ENCODE measurements around the gene GLOD4. TPM values are rescaled to one million over a fixed set of nuclear protein-coding genes. Genes with fewer than 3 reads are reported as not detected.

Gene GLOD4
- total RNA-seq, 2 donors from 2014 or later = 67.7 to 76.2 TPM

DNA sequence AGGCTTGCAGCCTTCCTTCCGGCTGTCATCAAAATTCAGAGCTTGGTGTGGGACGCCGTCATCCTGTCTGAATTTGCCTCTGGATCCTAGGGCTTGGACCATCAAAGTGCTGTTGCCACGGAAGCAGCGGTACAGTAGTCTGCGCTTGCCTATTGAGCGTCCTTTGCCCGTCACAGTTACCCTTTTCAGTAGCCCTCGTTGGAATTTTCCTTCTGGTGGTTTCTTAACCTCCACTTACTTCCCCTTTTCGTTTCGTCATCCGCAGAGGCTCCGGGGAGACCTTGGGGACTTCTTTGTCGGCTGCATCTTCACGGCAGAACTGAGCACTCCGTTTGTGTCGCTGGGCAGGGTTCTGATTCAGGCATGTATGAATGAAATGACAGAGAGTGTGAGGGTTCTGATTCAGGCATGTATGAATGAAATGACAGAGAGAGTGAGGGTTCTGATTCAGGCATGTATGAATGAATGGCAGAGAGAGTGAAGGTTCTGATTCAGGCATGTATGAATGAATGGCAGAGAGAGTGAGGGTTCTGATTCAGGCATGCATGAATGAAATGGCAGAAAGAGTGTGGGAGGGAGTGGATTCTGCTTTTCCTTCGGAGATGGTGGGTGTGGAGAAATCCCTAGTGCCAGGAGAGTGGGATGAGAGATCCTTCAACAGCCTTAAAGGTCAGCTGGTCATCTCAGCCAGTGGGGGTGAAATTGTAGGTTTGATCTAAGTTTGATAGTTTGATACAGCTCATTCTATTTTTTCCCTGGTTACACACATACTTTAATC, 41.7 kb downstream of the GLOD4 start:
- Mint-ChIP-seq H3K4me3 (peak overlapping the region; percentile 1 to 41), H3K27me3 (ENCODE audit: low read depth) (no peaks in the 10 kb centered on the region), H3K4me1 (ENCODE audit: low read depth) (peaks cover 15% of the 10 kb centered on the region), H3K27ac (no peak overlapping the region), H3K9me3 (no peaks in the 10 kb centered on the region), H3K36me3 (ENCODE audit: insufficient read depth in 2 of 2) (peaks cover 4 to 14% of the 10 kb centered on the region in 2 donors)
- DNase-seq = peak; percentile 58 to 64
- ATAC-seq (replicated peaks in 1 of 2) = peak; percentile 93

GRCh38 chr17:737561-738113, 44.4 kb downstream of the GLOD4 start:
- H3K4me1 Mint-ChIP-seq (ENCODE audit: low read depth) = peaks cover 30% of the 10 kb centered on the region
- no peak overlapping the region for H3K4me3 Mint-ChIP-seq
- H3K36me3 Mint-ChIP-seq (ENCODE audit: insufficient read depth in 2 of 2) = peaks cover 6 to 8% of the 10 kb centered on the region in 2 donors
- DNase-seq (no peak), ATAC-seq (replicated peaks in 1 of 2) (no peak)
- no peak overlapping the region for H3K27ac Mint-ChIP-seq
- H3K9me3 Mint-ChIP-seq = no peaks in the 10 kb centered on the region
- no peaks in the 10 kb centered on the region for H3K27me3 Mint-ChIP-seq (ENCODE audit: low read depth)

DNA sequence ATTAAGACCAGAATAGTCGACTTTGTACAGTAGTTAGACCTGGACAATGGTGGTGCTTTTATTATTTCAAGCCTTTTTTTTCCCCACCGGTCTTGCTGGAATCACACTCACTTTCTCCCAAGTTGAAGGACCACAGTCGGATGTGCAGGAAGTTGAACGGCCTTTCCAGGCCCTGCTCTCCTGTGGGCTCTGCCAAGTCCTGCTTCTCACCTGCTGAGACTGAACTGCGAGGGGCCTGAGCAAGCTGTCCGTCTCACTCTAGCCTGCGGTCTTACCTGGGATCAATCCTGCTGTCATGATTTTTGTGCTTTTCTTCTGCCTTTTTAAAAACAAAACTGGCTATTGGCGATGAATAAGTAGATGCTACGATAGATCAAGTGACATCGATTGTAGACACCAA, 48.3 kb downstream of the GLOD4 start:
- peak overlapping the region; percentile 55 for H3K27ac Mint-ChIP-seq
- H3K4me1 Mint-ChIP-seq (ENCODE audit: low read depth) = peaks cover 15% of the 10 kb centered on the region
- H3K9me3 Mint-ChIP-seq = no peaks in the 10 kb centered on the region
- no peak for DNase-seq
- peaks cover 2 to 6% of the 10 kb centered on the region in 2 donors for H3K36me3 Mint-ChIP-seq (ENCODE audit: insufficient read depth in 2 of 2)
- ATAC-seq (replicated peaks in 1 of 2) = no peak
- peak overlapping the region; percentile 82 to 92 for H3K4me3 Mint-ChIP-seq
- H3K27me3 Mint-ChIP-seq (ENCODE audit: low read depth) = peaks cover 6% of the 10 kb centered on the region

DNA sequence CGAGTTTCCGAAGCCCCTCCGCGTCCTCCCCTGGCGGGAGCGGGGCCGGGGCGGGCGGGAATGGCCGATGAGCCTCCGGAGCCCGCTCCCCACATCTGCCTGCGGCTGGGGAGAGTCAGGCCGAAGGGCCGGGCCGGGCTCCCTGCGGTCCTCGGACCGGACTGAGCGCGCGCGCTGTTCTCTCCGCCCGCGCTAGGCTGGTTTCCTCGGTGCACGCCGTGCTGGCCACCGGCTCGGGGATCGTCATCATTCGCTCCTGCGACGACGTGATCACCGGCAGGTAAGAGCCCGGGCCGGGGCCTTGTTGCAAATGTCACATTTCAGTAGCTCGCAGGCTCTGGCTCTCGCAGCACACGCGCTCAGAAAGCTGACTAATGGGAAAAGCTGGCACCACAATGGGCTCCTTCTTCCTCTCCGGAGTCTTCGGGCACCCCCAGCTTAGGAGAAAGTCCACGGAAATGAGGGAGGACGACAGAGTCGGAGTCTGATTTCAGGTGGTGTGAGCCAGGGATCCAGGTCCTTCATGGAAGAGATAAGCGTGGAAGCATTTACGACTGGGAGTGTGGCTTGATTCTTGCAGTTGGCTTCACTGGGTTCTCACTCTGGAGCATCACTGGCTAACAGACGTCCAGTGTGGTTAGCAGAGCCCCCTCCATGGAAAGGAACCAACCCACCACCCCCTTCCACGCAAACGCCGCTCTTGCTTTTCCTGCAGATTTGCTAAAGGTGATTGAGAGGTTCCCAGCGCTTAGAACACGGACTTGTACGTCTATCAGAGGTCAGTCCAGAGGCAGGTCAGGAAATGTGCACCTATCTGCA, 49.0 kb downstream of the GLOD4 start:
- Mint-ChIP-seq H3K27ac (peak overlapping the region; percentile 85), H3K27me3 (ENCODE audit: low read depth) (peaks cover 12% of the 10 kb centered on the region), H3K4me1 (ENCODE audit: low read depth) (peaks cover 15% of the 10 kb centered on the region), H3K4me3 (peak overlapping the region; percentile 82 to 92), H3K36me3 (ENCODE audit: insufficient read depth in 2 of 2) (peaks cover 1 to 2% of the 10 kb centered on the region in 2 donors), H3K9me3 (no peaks in the 10 kb centered on the region)
- ATAC-seq (replicated peaks in 1 of 2) (peak; percentile 53 to 67), DNase-seq (peak; percentile 53 to 58)

DNA sequence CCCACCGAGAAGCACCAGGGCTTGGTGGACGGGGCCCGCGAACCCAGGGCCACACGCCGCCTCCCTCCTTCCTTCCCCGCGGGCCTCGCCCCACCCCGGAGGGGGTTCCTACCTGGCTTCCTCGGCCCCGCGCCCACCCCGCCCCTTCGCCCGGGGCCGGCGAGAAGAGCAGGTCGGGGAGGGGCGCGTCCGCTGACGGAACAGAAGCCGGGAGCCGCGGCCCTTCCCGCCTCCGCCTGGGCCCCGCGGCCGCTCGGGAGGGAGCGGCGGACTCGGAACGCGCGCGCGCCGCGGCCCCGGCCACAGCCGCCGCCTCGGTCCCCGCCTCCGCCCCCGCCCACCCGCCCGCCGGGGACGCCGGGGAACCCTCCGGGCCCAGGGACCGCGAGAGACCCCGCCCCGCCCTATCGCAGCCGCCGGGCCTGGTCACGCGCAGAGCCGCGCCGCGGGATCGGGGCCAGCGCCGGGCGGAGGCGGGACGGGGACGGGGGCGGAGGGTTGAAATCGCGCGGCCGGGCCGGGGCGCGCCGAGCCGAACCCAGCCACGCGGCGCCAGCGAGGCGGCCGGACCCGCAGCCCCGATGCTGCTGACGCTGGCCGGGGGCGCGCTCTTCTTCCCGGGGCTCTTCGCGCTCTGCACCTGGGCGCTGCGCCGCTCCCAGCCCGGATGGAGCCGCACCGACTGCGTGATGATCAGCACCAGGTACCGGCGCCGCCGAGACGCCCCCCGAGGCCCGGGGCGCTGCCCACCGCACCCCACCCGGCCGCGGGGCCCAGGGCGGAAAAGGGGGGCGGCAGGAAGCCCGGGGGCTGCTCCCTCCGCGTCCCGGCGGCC, 49.8 kb downstream of the GLOD4 start, which contains the start of gene TLCD3A:
Gene TLCD3A (plus strand): TSS at position 530 of the 835 bp plus-strand sequence. CDS start 52 bp downstream, at position 582.
- peak; percentile 82 to 83 for ATAC-seq (replicated peaks in 1 of 2)
- peak; percentile 71 to 72 for DNase-seq
- H3K36me3 Mint-ChIP-seq (ENCODE audit: insufficient read depth in 2 of 2) = peaks cover 1 to 2% of the 10 kb centered on the region in 2 donors
- peaks cover 15% of the 10 kb centered on the region for H3K27me3 Mint-ChIP-seq (ENCODE audit: low read depth)
- peak within 1 kb of the TSS; percentile 85 for H3K27ac Mint-ChIP-seq
- peaks cover 15% of the 10 kb centered on the region for H3K4me1 Mint-ChIP-seq (ENCODE audit: low read depth)
- H3K9me3 Mint-ChIP-seq = no peaks in the 10 kb centered on the region
- peak within 1 kb of the TSS; percentile 82 to 92 for H3K4me3 Mint-ChIP-seq

GRCh38 chr17:731644-732066, 50.4 kb downstream of the GLOD4 start:
- no peak overlapping the region for H3K27ac Mint-ChIP-seq
- peaks cover 1 to 2% of the 10 kb centered on the region in 2 donors for H3K36me3 Mint-ChIP-seq (ENCODE audit: insufficient read depth in 2 of 2)
- ATAC-seq (replicated peaks in 1 of 2) = no peak
- peak in 1 of 2 donors; percentile 5 for DNase-seq
- no peaks in the 10 kb centered on the region for H3K9me3 Mint-ChIP-seq
- H3K27me3 Mint-ChIP-seq (ENCODE audit: low read depth) = peaks cover 15% of the 10 kb centered on the region
- H3K4me1 Mint-ChIP-seq (ENCODE audit: low read depth) = peaks cover 15% of the 10 kb centered on the region
- H3K4me3 Mint-ChIP-seq = peak overlapping the region; percentile 74

DNA sequence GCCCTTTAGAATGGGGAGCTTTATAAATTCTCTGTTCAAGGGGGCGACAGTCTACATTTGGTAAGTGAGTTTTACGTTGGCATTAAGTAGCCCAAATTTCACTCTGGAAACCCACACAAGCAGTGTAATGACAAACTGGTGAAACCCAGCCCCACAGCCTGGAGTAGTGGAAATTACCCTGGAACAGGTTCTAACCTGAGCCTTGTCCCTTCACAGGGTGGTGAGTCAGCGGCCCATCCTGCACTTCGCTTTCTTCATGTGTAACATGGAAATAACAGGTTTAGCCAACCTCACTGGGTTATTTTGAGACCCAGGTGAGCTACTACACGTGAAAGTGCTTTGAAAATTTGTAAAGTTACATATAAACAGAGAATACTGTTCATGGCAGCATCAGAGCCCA, 53.2 kb downstream of the GLOD4 start:
- no peak overlapping the region for H3K27ac Mint-ChIP-seq

DNA sequence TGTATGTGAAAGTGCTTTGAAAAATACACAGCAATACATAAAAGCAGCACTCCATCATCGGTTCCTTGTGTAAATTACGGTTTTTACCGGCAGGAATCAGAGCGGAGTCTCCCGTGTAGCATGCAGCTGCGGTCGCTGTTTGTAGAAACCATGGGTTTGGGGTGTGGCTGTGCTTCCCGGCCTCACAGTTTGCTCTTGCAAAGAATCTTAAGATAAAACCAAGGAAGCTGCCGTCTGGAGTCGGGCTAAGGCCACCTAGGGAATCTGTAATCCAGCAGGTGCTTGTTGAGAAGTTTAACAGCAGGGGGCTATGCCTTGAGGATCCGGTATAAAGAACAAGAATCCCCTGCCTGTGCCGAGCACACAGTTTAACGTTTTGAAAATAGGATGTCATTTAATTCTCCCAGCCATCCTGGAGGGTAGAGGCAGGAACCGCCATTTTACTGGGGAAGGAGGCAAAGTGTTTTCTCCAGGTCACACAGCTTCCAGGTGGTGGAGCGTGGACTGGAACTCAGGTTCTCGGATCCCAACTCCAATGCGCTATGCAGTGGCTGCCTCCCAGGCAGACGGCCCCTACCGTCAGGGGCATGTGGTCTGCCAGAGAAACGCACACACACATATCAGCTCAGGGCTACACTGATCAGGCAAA, 55.7 kb downstream of the GLOD4 start:
- H3K27ac Mint-ChIP-seq = no peak overlapping the region
- no peak for ATAC-seq (replicated peaks in 1 of 2)
- H3K4me3 Mint-ChIP-seq = no peak overlapping the region
- H3K9me3 Mint-ChIP-seq = no peaks in the 10 kb centered on the region
- no peaks in the 10 kb centered on the region for H3K36me3 Mint-ChIP-seq (ENCODE audit: insufficient read depth in 2 of 2)
- DNase-seq = no peak
- H3K4me1 Mint-ChIP-seq (ENCODE audit: low read depth) = no peaks in the 10 kb centered on the region
- H3K27me3 Mint-ChIP-seq (ENCODE audit: low read depth) = peaks cover 15% of the 10 kb centered on the region

More for the DNA sequence above, 53.2 kb downstream of the GLOD4 start:
- Mint-ChIP-seq H3K4me1 (ENCODE audit: low read depth) (peaks cover 10% of the 10 kb centered on the region), H3K36me3 (ENCODE audit: insufficient read depth in 2 of 2) (no peaks in the 10 kb centered on the region), H3K9me3 (no peaks in the 10 kb centered on the region), H3K4me3 (no peak overlapping the region), H3K27me3 (ENCODE audit: low read depth) (peaks cover 15% of the 10 kb centered on the region)
- DNase-seq (no peak), ATAC-seq (replicated peaks in 1 of 2) (no peak)

GRCh38 chr17:725746-726145, 56.3 kb downstream of the GLOD4 start:
- no peaks in the 10 kb centered on the region for H3K4me1 Mint-ChIP-seq (ENCODE audit: low read depth)
- H3K27ac Mint-ChIP-seq = no peak overlapping the region
- ATAC-seq (replicated peaks in 1 of 2) (no peak), DNase-seq (no peak)
- peaks cover 15% of the 10 kb centered on the region for H3K27me3 Mint-ChIP-seq (ENCODE audit: low read depth)
- no peaks in the 10 kb centered on the region for H3K36me3 Mint-ChIP-seq (ENCODE audit: insufficient read depth in 2 of 2)
- H3K4me3 Mint-ChIP-seq = no peak overlapping the region
- H3K9me3 Mint-ChIP-seq = no peaks in the 10 kb centered on the region

- H3K4me3 Mint-ChIP-seq = no peak overlapping the region
Measured at GRCh38 chr17:725084-725483, 57.0 kb downstream of the GLOD4 start.

DNA sequence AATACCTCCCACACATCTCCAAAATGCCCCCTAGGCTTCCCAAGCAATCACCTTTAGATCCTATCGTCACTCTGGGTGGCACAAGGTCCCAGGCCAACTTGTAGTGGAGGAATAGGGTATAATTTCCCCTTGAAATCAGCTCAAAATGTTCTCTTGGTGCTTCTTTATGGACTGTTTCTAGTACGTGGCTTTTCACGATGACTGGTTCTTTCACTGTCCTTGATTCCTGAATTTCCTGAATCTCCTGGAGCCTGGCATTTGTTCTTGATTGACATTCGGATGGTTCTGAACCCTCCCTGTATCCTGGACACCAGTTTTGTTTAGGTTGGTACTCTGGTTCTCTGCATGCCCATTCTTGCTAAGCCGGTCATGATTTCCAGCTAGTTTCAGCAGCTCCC, 60.5 kb downstream of the GLOD4 start:
- no peak overlapping the region for H3K4me3 Mint-ChIP-seq
- no peaks in the 10 kb centered on the region for H3K4me1 Mint-ChIP-seq (ENCODE audit: low read depth)
- no peak overlapping the region for H3K27ac Mint-ChIP-seq
- no peak for ATAC-seq (replicated peaks in 1 of 2)
- no peaks in the 10 kb centered on the region for H3K27me3 Mint-ChIP-seq (ENCODE audit: low read depth)
- no peak for DNase-seq
- no peaks in the 10 kb centered on the region for H3K9me3 Mint-ChIP-seq
- no peaks in the 10 kb centered on the region for H3K36me3 Mint-ChIP-seq (ENCODE audit: insufficient read depth in 2 of 2)

More at GRCh38 chr17:725084-725483, 57.0 kb downstream of the GLOD4 start:
- Mint-ChIP-seq H3K27ac (no peak overlapping the region), H3K4me1 (ENCODE audit: low read depth) (no peaks in the 10 kb centered on the region), H3K27me3 (ENCODE audit: low read depth) (peaks cover 9% of the 10 kb centered on the region), H3K9me3 (no peaks in the 10 kb centered on the region), H3K36me3 (ENCODE audit: insufficient read depth in 2 of 2) (no peaks in the 10 kb centered on the region)
- ATAC-seq (replicated peaks in 1 of 2) (no peak), DNase-seq (no peak)

All from activated T-cell treated with anti-CD3 and anti-CD28 coated beads, Interleukin-2, amount 50 U/mL, for 72 hours (primary cell).